Mesendoderm (in vitro differentiated cells): ENCODE data around the gene LSS.

Source experiments
- DNase-seq: peaks from one replicate; pipeline ENCODE4 v3.0.0; 2013
- H2AK5ac ChIP-seq: 2 replicates; pipeline ENCODE4 v1.6.1; 2013; ENCODE audit warnings: low read length, inconsistent platforms
- H2BK120ac ChIP-seq: 2 replicates; pipeline ENCODE4 v1.6.1; 2013; ENCODE audit warnings: low read depth, mild to moderate bottlenecking, low read length, moderate library complexity, mixed read lengths
- H2BK15ac ChIP-seq: replicated peaks from 2 replicates; pipeline ENCODE4 v1.6.1; 2013; ENCODE audit warnings: low read depth, mild to moderate bottlenecking, moderate library complexity
- H2BK5ac ChIP-seq: 2 replicates; pipeline ENCODE4 v1.6.1; 2013; ENCODE audit warnings: low read length, inconsistent platforms
- H3K18ac ChIP-seq: 2 replicates; pipeline ENCODE4 v1.6.1; 2013; ENCODE audit warnings: mild to moderate bottlenecking, low read length, mixed read lengths
- H3K23ac ChIP-seq: one replicate; pipeline ENCODE4 v1.6.1; 2013; ENCODE audit warnings: low read length
- H3K27ac ChIP-seq: 2 replicates; pipeline ENCODE4 v1.5.1; 2013; ENCODE audit warnings: low read depth, mild to moderate bottlenecking, inconsistent platforms, low read length, moderate library complexity
- H3K27me3 ChIP-seq: 2 replicates; pipeline ENCODE4 v1.6.1; 2013; ENCODE audit warnings: low read length, control low read depth, mild to moderate bottlenecking, inconsistent platforms; ENCODE audit not compliant: insufficient read depth, poor library complexity
- H3K36me3 ChIP-seq: 2 replicates; pipeline ENCODE4 v1.6.1; 2013; ENCODE audit warnings: low read length, inconsistent platforms; ENCODE audit not compliant: control insufficient read depth, insufficient read depth
- H3K4ac ChIP-seq: one replicate; pipeline ENCODE4 v1.6.1; 2013; ENCODE audit warnings: low read depth, mild to moderate bottlenecking, low read length, moderate library complexity
- H3K4me1 ChIP-seq: 2 replicates; pipeline ENCODE4 v1.6.1; 2013; ENCODE audit warnings: low read depth, low read length, inconsistent platforms; ENCODE audit not compliant: control insufficient read depth
- H3K4me2 ChIP-seq: 2 replicates; pipeline ENCODE4 v1.6.1; 2013; ENCODE audit warnings: low read length
- H3K4me3 ChIP-seq: 2 replicates; pipeline ENCODE4 v1.5.1; 2013; ENCODE audit warnings: mild to moderate bottlenecking, low read length
- H3K56ac ChIP-seq: one replicate; pipeline ENCODE4 v1.6.1; 2013; ENCODE audit warnings: low read length
- H3K79me1 ChIP-seq: 2 replicates; pipeline ENCODE4 v1.6.1; 2013; ENCODE audit warnings: low read length, inconsistent platforms
- H3K79me2 ChIP-seq: 2 replicates; pipeline ENCODE4 v1.6.1; 2013; ENCODE audit warnings: mild to moderate bottlenecking, low read length; ENCODE audit not compliant: control insufficient read depth, insufficient read depth
- H3K9ac ChIP-seq: 2 replicates; pipeline ENCODE4 v1.6.1; 2013; ENCODE audit warnings: low read length, inconsistent platforms
- H4K5ac ChIP-seq: one replicate; pipeline ENCODE4 v1.6.1; 2013; ENCODE audit warnings: low read length
- H4K8ac ChIP-seq: one replicate; pipeline ENCODE4 v1.6.1; 2013; ENCODE audit warnings: low read depth, mild to moderate bottlenecking, control low read depth, low read length, moderate library complexity
- WGBS: extraction: QIAGEN DNeasy Blood & Tissue Kit; methylation state at CpG from one replicate; pipeline ENCODE4 v1.1.7; 2013; ENCODE audit warnings: low lambda C conversion rate, missing lambda C conversion rate; ENCODE audit not compliant: insufficient coverage; ENCODE audit errors: extremely low coverage; 5-methylcytosine and 5-hydroxymethylcytosine counted together

The LSS gene

GRCh38 chr21:46182548-46183336 lies 45.8 kb downstream of the LSS start:
- Histone ChIP-seq H3K79me1 (peaks cover 3% of the 10 kb centered on the region), H2BK120ac (no peak overlapping the region), H2BK5ac (no peak overlapping the region), H2AK5ac (peak overlapping the region; percentile 37), H3K4ac (no peak overlapping the region), H3K23ac (no peak overlapping the region), H2BK15ac (no peak overlapping the region), H3K4me2 (no peak overlapping the region), H4K8ac (no peak overlapping the region), H3K18ac (no peak overlapping the region), H3K56ac (no peak overlapping the region), H3K36me3 (peaks cover 1% of the 10 kb centered on the region), H3K27me3 (no peaks in the 10 kb centered on the region), H3K27ac (no peak overlapping the region), H3K4me3 (no peak overlapping the region), H4K5ac (no peak overlapping the region), H3K79me2 (no peaks in the 10 kb centered on the region), H3K4me1 (no peaks in the 10 kb centered on the region), H3K9ac (peak overlapping the region; percentile 9)
- DNase-seq = no peak
- WGBS = no CpG with 5 or more reads among the region's 44 CpGs

GRCh38 chr21:46181953-46182547 lies 46.5 kb downstream of the LSS start:
- Histone ChIP-seq H2AK5ac (no peak overlapping the region), H3K4ac (no peak overlapping the region), H2BK15ac (no peak overlapping the region), H4K5ac (no peak overlapping the region), H3K23ac (no peak overlapping the region), H2BK5ac (no peak overlapping the region), H3K27me3 (no peaks in the 10 kb centered on the region), H3K4me2 (no peak overlapping the region), H3K18ac (no peak overlapping the region), H3K9ac (no peak overlapping the region), H2BK120ac (no peak overlapping the region), H3K4me1 (no peaks in the 10 kb centered on the region), H3K79me2 (no peaks in the 10 kb centered on the region), H3K79me1 (peaks cover 4% of the 10 kb centered on the region), H3K27ac (no peak overlapping the region), H3K56ac (no peak overlapping the region), H3K4me3 (no peak overlapping the region), H4K8ac (no peak overlapping the region), H3K36me3 (no peaks in the 10 kb centered on the region)
- WGBS = no CpG with 5 or more reads among the region's 16 CpGs
- DNase-seq = no peak

GRCh38 chr21:46181436-46181835 lies 47.1 kb downstream of the LSS start:
- Histone ChIP-seq H2AK5ac (no peak overlapping the region), H3K79me1 (peaks cover 4% of the 10 kb centered on the region), H3K27me3 (no peaks in the 10 kb centered on the region), H3K23ac (no peak overlapping the region), H3K36me3 (no peaks in the 10 kb centered on the region), H3K4me2 (no peak overlapping the region), H3K4ac (no peak overlapping the region), H3K18ac (no peak overlapping the region), H3K9ac (no peak overlapping the region), H3K4me1 (no peaks in the 10 kb centered on the region), H3K79me2 (no peaks in the 10 kb centered on the region), H2BK15ac (no peak overlapping the region), H3K4me3 (no peak overlapping the region), H4K8ac (no peak overlapping the region), H2BK120ac (no peak overlapping the region), H3K27ac (no peak overlapping the region), H3K56ac (peak overlapping the region; percentile 42), H2BK5ac (no peak overlapping the region), H4K5ac (no peak overlapping the region)
- DNase-seq = no peak
- no CpG with 5 or more reads among the region's 19 CpGs for WGBS

GRCh38 chr21:46180778-46181391 lies 47.7 kb downstream of the LSS start:
- Histone ChIP-seq H4K8ac (no peak overlapping the region), H2BK5ac (no peak overlapping the region)

GRCh38 chr21:46180079-46180722 lies 48.4 kb downstream of the LSS start:
- no peak for DNase-seq
- H3K4ac ChIP-seq = no peak overlapping the region
- peaks cover 4% of the 10 kb centered on the region for H3K79me1 ChIP-seq
- H3K23ac ChIP-seq = no peak overlapping the region
- no CpG with 5 or more reads among the region's 24 CpGs for WGBS
- no peak overlapping the region for H4K5ac ChIP-seq
- H4K8ac ChIP-seq = no peak overlapping the region
- H3K9ac ChIP-seq = no peak overlapping the region
- H3K4me3 ChIP-seq = no peak overlapping the region
- no peak overlapping the region for H3K27ac ChIP-seq
- H3K79me2 ChIP-seq = no peaks in the 10 kb centered on the region
- H3K27me3 ChIP-seq = no peaks in the 10 kb centered on the region
- H3K56ac ChIP-seq = no peak overlapping the region
- H3K36me3 ChIP-seq = no peaks in the 10 kb centered on the region
- H2BK120ac ChIP-seq = no peak overlapping the region
- H2BK15ac ChIP-seq = no peak overlapping the region
- H2AK5ac ChIP-seq = no peak overlapping the region
- H3K18ac ChIP-seq = no peak overlapping the region
- no peaks in the 10 kb centered on the region for H3K4me1 ChIP-seq
- H3K4me2 ChIP-seq = no peak overlapping the region
- H2BK5ac ChIP-seq = no peak overlapping the region

More at GRCh38 chr21:46180778-46181391, 47.7 kb downstream of the LSS start:
- WGBS = no CpG with 5 or more reads among the region's 26 CpGs
- H3K18ac ChIP-seq = no peak overlapping the region
- no peak overlapping the region for H4K5ac ChIP-seq
- H3K79me2 ChIP-seq = no peaks in the 10 kb centered on the region
- no peak for DNase-seq
- H3K4me2 ChIP-seq = no peak overlapping the region
- no peak overlapping the region for H2AK5ac ChIP-seq
- no peak overlapping the region for H3K4me3 ChIP-seq
- no peaks in the 10 kb centered on the region for H3K4me1 ChIP-seq
- H2BK120ac ChIP-seq = no peak overlapping the region
- H3K27ac ChIP-seq = no peak overlapping the region
- no peak overlapping the region for H3K23ac ChIP-seq
- H3K9ac ChIP-seq = no peak overlapping the region
- H3K56ac ChIP-seq = peak overlapping the region; percentile 42
- peaks cover 4% of the 10 kb centered on the region for H3K79me1 ChIP-seq
- no peaks in the 10 kb centered on the region for H3K36me3 ChIP-seq
- H3K4ac ChIP-seq = no peak overlapping the region
- no peaks in the 10 kb centered on the region for H3K27me3 ChIP-seq
- no peak overlapping the region for H2BK15ac ChIP-seq
